ENCODE measurements around the gene ZNF581.

Gene ZNF581

DNA sequence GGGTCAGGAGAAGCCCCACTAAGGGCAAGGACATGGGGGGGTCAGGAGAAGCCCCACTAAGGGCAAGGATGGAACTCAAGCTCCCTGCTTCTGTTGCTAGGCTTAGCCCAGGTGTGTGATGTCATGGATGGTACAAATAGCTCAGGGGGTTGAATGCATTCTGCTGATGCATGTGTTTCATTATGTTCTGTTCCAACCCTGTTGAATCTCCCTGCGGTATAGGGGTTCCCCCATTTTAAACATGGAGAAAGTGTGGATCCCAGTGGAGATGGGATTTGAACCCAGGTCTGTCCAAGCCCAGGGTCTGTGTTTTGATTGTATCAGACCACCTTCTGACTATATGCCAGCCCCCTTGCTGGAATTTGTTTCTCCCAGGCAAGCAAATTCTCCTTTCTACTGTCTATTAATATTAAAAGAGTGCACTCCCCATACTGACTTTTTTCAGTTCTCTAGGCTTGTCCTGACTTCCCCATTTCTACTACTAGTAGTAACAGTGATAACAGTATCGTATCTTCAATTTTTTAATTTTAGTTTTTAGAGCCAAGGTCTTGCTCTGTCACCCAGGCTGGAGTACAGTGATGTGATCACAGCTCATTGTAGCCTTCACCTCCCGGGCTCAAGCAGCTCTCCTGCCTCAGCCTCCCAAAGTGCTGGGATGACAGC is 31.3 kb upstream of the ZNF581 start:
- no peak for DNase-seq

DNA sequence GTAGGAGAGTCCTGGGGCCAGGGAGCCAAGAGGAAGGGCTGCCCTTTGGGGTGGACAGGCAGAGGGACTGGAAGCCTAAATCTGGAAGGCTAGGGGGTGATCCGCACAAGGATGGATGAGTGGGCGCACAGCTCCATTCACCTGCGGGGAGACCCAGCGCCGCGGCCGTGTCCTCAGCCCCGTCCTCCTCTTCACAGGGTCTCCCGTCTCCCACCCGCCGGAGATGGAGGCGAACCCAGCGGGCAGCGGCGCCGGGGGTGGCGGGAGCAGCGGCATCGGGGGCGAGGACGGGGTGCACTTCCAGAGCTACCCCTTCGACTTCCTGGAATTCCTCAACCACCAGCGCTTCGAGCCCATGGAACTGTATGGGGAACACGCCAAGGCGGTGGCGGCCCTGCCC is 30.1 kb upstream of the ZNF581 start:
- DNase-seq = no peak

DNA sequence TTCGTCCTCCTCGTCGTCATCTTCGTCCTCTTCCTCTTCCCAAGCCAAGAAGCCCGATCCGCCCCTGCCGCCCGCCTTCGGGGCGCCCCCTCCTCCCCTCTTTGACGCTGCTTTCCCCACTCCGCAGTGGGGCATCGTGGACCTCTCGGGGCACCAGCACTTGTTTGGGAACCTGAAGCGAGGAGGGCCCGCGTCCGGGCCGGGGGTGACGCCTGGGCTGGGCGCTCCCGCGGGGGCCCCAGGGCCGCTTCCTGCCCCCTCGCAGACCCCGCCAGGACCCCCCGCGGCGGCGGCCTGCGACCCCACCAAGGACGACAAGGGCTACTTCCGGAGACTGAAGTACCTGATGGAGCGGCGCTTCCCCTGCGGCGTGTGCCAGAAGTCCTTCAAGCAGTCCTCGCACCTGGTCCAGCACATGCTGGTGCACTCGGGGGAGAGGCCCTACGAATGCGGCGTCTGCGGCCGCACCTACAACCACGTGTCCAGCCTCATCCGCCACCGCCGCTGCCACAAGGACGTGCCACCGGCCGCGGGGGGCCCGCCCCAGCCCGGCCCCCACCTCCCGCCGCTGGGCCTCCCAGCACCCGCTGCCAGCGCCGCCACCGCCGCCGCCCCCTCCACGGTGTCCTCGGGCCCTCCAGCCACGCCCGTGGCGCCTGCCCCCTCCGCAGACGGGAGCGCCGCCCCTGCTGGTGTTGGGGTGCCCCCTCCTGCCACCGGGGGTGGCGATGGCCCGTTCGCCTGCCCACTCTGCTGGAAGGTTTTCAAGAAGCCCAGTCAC is 29.3 kb upstream of the ZNF581 start:
- DNase-seq = no peak

DNA sequence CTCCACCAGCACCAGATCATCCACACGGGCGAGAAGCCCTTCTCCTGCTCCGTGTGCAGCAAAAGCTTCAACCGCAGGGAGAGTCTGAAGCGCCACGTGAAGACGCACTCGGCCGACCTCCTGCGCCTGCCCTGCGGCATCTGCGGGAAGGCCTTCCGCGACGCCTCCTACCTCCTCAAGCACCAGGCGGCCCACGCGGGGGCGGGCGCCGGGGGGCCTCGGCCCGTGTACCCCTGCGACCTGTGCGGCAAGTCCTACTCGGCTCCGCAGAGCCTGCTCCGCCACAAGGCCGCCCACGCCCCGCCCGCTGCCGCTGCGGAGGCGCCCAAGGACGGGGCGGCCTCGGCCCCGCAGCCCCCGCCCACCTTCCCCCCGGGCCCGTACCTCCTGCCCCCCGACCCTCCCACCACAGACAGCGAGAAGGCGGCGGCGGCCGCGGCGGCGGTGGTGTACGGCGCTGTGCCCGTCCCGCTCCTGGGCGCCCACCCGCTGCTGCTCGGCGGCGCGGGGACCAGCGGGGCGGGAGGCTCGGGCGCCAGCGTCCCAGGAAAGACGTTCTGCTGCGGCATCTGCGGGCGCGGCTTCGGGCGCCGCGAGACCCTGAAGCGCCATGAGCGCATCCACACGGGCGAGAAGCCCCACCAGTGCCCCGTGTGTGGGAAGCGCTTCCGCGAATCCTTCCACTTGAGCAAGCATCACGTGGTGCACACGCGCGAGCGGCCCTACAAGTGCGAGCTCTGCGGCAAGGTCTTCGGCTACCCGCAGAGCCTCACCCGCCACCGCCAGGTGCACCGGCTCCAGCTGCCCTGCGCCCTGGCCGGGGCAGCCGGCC is 28.5 kb upstream of the ZNF581 start:
- DNase-seq = no peak

DNA sequence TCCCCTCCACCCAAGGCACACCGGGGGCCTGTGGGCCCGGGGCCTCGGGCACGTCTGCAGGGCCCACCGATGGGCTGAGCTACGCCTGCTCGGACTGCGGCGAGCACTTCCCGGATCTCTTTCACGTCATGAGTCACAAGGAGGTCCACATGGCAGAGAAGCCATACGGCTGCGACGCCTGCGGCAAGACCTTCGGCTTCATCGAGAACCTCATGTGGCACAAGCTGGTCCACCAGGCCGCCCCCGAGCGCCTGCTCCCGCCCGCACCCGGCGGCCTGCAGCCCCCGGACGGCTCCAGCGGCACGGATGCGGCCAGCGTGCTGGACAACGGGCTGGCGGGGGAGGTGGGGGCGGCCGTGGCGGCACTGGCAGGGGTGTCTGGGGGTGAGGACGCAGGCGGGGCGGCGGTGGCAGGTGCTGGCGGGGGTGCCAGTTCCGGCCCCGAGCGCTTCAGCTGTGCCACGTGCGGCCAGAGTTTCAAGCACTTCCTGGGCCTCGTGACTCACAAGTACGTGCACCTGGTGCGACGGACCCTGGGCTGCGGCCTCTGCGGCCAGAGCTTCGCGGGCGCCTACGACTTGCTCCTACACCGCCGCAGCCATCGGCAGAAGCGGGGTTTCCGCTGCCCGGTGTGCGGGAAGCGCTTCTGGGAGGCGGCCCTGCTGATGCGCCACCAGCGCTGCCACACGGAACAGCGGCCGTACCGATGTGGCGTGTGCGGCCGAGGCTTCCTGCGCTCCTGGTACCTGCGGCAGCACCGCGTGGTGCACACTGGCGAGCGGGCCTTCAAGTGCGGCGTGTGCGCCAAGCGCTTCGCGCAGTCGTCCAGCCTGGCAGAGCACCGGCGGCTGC is 27.7 kb upstream of the ZNF581 start:
- no peak for DNase-seq

DNA sequence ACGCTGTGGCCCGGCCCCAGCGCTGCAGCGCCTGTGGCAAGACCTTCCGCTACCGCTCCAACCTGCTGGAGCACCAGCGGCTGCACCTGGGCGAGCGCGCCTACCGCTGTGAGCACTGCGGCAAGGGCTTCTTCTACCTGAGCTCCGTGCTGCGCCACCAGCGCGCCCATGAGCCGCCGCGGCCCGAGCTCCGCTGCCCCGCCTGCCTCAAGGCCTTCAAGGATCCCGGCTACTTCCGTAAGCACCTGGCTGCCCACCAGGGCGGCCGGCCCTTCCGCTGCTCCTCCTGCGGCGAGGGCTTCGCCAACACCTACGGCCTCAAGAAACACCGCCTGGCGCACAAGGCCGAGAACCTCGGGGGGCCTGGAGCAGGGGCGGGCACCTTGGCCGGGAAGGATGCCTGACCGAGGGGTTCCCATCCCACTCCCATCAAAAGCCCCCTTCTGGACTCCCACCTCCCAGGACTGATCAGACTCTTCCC is 27.0 kb upstream of the ZNF581 start:
- no peak for DNase-seq

DNA sequence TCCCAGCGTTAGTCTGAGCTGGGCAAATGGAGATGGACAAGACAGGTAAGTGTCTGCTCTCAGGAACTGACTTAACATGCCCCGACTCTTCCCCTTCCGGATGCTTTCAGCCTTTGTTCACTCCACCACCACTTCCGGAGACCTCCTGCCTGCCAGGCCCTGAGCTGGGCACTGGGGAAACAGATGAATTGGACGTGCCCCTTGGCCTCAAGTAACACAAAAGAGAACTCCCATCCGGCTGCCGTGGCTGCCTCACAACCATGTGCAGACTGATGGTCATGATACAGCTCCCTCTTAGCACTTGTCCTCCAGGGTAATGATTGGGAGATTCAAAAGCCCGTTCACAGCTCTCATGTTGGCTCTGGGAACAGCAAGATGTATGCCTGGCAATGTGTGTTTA is 26.0 kb upstream of the ZNF581 start:
- no peak for DNase-seq

DNA sequence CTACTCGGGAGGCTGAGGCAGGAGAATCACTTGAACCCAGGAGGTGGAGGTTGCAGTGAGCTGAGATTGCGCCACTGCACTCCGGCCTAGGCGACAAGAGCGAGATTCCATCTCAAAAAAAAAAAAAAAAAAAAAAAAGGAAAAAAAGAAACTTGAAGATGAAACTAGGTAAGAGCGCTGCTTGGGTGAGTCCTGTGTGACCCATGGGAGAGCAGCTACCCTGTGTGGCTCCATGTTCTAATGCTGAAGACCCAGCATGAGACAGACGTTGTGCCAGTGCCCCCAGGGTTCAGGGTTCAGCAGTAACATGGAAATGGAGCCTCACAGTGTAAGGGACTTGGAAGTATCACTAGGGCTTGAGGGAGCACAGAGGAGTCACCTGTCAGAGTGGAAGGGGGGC is 25.0 kb upstream of the ZNF581 start:
- no peak for DNase-seq

DNA sequence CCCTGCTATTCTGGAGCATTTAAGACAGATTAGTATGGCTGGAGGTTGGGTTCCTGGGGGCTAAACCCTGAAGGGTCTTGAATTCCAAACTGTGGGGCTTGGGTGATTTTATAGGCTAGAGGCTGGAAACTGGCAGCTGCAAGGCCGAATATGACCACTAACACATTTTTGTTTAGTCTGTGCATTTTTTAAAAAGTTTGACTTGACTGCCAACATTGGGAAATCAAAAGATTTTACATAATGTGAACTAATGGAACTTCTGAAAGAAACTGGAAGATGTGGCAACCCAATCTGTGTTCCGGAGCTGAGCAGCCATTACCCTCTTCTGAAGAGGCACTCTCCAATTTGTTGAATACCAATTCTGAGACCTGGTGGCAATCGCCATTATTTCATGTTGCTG is 24.2 kb upstream of the ZNF581 start:
- no peak for DNase-seq

DNA sequence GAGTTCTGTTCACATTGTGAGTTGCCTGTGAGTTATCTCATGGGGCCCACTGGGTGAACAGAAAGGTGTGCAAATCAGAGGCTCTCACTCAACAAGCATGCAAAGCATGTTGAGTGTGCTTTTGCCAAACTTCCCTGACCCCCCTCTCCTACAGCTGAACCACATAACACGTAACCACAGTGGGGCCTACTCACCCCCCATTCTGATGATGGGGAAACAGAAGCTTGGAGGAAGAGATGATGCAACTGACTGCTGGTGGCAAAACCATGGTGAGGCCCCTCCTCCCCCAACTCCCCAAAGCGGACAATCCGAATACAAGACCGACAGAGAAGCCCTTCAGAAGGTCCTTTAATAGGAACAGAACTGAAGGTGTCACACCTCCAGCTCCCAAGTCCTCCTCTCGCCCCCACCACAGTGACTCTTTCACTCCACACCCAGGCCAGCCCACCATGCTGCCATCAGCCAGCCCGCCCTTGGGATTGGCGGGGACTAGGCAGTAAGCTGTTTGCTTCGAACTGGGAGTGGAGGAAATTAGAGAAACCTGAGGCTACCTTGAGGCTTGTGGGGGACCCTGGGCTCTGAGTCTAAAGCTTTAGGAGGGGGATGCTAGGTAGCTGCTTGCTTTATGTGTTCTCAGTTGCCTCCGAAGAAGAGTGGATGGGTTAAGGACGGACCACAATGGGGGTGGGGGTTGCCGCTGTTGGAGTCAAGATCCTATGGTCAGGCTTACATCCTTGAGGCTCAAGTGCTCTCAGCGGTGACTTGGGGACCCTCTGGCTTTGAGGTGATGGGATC is 22.8 kb upstream of the ZNF581 start:
- DNase-seq = no peak

DNA sequence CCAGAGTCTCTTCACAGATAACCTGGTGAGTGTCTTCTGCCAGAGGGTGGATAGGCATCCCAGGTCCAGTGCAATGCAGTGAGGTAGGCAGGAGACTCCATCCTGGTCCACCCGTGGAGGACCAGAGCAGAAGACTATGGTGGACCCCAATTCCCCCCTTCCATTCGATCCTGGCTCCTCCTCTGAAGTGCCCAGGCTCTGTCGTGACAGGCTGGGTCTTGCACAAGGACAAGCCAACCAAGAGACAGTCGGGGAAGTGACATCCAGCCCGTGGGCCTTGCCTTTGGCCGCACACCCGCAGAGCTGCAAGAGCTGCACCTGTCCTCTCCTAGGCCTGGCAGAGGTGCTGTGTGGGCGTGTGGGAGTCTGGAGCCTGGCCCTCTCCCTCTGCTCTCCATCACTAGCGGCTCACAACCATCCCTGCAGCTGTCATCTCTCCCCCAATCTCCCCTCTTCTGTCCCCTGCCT is 22.2 kb upstream of the ZNF581 start:
- no peak for DNase-seq

DNA sequence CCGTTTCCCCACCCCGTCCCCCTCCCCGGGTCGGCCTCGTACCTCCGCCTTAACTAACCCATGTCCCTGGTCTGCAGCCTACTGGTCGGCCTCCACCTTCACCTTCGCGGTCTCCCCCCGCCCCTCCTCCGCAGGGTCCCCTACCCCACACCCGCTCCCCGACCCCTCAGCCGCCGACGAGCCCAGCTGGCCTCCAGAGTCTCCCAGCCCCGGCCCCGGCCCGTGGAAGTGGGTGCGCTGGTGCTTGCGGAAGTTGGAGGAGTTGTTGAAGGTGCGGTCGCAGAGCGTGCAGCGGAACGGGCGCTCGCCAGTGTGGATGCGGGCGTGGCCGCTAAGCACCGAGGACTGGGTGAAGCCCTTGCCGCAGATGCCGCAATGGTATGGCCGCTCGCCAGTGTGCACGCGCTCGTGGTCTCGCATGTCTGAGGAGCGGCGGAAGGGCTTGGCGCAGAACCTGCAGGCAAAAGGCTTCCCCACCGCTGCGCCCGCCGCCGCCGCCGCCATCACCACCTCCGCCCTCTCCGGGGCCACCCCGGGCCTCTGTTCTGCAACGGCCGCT is 21.7 kb upstream of the ZNF581 start:
- no peak for DNase-seq

DNA sequence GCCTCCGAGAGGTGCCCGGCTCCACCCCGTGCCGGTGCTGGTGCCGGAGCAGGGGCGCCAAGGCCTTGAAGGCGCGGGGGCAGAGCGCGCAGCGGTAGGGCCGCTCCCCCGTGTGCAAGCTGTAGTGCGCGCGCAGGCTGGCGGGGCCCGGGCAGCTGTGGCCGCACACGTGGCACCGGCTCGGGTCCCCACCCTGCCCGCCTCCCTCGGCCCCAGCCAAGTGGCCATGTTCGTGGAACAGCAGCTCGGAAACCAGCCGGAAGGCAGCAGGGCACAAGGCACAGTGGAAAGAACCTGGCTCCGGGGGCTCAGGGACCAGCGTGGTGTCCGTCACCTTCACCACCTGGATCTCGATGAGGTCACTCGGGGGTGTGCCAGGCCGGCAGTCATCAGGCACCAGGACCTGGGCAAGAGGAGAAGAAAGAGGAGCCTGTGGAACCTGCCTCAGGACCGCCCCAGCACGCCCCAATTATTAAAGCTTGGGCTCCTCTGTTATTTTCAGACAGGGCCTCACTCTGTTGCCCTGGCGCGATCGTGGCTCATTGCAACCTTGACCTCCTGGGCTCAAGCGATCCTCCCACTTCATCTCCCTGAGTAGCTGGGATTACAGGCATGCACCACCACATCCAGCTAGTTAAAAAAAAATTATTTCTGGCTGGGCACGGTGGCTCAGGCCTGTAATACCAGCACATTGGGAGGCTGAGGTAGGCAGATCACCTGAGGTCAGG is 21.0 kb upstream of the ZNF581 start:
- no peak for DNase-seq

DNA sequence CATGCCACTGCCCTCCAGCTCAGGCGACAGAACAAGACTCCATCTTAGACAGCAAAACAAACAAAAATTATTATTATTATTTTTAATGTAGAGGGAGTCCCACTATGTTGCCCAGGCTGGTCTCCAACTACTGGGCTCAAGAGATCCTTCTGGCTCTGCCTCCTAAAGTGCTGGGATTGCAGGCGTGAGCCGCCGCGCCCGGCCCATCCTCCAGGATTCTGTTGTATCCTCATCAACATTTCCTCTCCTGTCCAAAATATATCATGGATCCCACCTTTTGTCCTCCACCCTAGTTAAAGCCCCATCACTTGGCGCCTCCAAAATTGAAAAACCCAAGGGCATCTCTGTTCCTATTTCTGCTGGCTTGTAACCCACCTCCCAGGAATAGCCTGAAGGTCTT is 20.3 kb upstream of the ZNF581 start:
- DNase-seq = no peak

DNA sequence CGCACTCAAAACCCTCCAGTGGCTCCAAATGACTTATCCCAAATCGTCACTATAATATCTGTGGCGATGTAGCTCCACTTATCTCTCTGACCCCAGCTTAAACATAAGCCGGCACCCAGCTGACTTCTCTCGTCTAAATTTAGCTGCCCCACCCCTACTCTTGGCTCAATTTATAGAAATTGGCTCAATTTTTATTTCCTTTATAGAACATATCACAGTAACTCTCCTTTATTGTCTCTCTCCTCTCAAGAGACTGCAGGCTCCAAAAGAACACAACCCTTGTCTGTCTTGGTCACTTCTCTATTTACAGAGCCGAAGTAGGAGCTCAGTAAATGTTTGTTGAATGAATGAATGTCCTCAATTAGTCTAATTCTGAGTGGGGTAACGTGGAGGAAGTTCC is 19.9 kb upstream of the ZNF581 start:
- DNase-seq = no peak

DNA sequence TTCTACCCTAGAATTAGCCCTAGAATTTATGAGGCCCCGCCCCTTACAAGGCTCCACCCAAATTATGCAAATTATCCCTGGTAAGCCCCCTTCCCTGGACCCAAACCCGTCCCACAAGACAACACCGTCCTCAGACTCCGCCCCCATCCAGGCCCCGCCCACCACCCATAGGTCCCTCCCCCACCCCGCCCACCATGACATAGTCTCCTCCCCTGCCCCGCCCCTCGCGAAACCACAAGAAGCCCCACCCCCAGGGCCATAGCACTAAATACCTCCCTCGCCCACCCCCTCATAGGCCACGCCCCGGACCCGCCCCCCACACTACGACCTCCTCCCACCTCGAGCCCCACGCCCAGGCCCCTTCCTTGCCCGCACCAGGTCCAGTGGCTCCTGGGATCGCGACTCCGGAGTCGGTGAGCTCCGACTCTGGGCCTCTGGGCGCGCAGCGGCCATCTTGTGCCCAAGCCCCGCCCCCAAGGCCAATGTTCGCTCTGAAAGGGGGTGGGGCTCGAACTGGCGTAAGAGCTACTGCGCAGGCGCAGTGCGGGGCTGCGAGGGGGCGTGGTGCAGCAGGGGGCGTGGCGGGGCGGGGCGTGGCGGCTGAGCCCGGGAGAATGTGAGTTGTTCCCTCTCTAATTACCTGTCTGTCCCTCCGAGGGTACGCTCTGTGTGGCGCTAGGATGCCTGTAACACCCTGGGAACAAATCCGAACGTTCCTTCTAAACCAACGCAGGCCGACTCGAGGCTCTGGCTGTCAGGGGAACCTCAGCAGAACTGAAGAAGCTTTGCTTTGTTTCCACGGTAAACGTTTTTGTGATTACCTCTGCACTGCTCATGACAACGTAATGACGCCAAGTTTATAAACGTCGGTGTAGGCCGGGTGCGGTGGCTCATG is 19.1 kb upstream of the ZNF581 start, which contains the start of gene ZNF784:
Gene ZNF784 (minus strand): TSS at position 458 of the 895 bp plus-strand sequence. CDS start 5 bp downstream, at position 453.
- DNase-seq = peak; percentile 91

DNA sequence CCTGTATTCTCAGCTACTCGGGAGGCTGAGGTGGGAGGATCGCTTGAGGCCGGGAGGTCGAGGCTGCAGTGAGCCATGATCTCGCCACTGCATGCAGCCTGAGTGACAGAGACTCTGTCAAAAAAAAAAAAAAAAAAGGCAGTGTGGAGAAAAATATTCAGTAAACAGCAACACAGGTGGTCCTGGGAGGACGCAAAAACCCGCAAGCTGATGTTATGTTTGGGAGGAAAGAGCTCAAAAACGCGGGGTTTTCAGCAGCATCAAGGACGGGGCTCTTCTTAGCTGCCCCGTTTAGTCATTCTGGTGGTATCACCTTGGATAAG is 18.5 kb upstream of the ZNF581 start:
- no peak for DNase-seq

DNA sequence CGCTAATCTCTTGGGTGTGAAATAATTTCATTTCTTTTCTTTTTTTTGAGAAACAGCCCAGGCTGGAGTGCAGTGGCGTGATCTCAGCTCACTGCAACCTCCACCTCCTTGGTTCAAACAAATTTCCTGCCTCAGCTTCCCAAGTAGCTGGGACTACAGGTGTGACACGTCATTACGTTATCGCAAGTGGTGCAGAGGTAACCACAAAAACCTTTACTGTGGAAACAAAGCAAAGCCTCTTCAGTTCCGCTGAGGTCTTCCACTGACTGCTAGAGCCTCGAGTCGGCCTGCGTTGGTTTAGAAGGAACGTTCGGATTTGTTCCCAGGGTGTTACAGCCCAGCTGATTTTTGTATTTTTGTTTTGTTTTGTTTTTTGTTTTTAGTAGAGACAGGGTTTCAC is 17.1 kb upstream of the ZNF581 start:
- DNase-seq = no peak

DNA sequence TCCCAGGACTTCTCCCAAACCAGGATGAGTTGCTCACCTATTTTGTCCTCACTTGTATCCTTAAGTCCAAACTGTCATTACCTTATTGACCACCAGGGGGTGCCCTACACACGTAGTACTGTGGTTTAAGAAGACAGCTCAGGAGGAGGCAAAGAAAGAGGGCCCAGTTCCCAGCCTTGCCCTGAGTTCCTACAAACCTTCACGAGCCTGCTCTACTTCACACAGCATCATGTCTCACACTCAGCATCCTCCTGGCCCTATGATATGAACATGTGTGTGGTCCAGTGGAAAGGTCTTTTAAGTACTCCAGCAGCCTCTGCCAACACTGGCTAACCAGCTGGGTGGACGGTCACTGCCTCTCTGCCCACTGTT is 11.0 kb upstream of the ZNF581 start:
- DNase-seq = peak; percentile 90

DNA sequence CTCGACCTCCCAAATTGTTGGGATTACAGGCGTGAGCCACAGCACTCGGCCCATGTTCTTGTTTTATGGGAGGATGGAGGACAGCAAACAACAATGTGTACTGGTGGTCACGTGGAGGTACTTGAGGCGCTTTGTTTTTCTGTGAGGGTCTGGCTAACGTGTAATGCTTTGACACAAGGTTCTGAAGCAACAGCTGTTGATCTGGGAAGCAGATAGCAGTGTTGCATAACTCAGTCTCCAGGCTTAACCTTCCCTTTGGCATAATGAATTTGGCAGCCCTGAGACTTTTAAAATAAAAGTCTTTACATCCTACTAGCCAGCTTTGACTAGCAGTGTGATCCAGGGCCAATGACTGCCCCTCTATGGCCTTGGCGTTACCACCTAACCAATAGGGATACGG is 9.6 kb upstream of the ZNF581 start:
- no peak for DNase-seq

Measured in EL (cell line).